Measurements from ENCODE around the gene JPH2. TPM values are rescaled to one million over a fixed set of nuclear protein-coding genes. Genes with fewer than 3 reads are reported as not detected.

JPH2 gene
- total RNA-seq, 2 experiments from 2014 or later: not detected

DNA sequence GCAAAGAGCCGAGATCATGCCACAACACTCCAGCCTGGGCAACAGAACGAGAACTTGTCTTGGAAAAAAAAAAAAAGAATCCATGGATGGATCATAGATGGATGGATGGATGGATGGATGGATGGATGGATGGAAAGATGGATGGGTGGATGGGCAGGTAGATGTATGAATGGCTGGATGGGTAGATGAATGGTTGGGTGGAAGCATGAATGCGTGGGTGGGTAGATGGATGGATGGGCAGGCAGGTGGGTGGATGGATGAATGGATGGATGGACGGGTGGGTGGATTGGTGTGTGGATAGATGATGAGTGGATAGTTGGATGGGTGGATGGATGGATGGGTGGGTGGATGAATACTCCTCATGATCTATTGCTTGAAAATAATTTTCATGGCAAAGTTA is 1.4 kb downstream of the JPH2 start:
- peaks cover 6% of the 10 kb centered on the region for H3K4me1 Mint-ChIP-seq (ENCODE audit: low read depth)
- ChIA-PET POLR2A (no interaction called here), CTCF (interaction anchor here (1.4 to 9.6 kb wide), 2 partner anchors 7 to 70 kb away, joined by 4 to 174 read pairs; no protein-coding TSS in a partner anchor)
- no peaks in the 10 kb centered on the region for H3K36me3 Mint-ChIP-seq
- H3K4me3 Mint-ChIP-seq: no peak overlapping the region
- no peak overlapping the region for H3K27ac Mint-ChIP-seq
- DNase-seq: no peak
- H3K9me3 Mint-ChIP-seq: no peaks in the 10 kb centered on the region
- intact Hi-C loops (cut with micrococcal nuclease): no loop called here
- peaks cover 47% of the 10 kb centered on the region for H3K27me3 Mint-ChIP-seq

- Mint-ChIP-seq H3K4me1 (ENCODE audit: low read depth) (peaks cover 6% of the 10 kb centered on the region), H3K36me3 (no peaks in the 10 kb centered on the region), H3K27ac (no peak overlapping the region), H3K9me3 (no peaks in the 10 kb centered on the region), H3K4me3 (no peak overlapping the region), H3K27me3 (peaks cover 39% of the 10 kb centered on the region)
- POLR2A ChIA-PET: no interaction called here
- DNase-seq: no peak
- intact Hi-C loops (cut with micrococcal nuclease): no loop called here
- CTCF ChIA-PET: no interaction called here
These were observed 3.7 kb downstream of the JPH2 start for GRCh38 chr20:44183282-44183681.

- ChIA-PET CTCF (no interaction called here), POLR2A (no interaction called here)
- H3K27ac Mint-ChIP-seq: no peak overlapping the region
- H3K27me3 Mint-ChIP-seq: peaks cover 37% of the 10 kb centered on the region
- H3K4me3 Mint-ChIP-seq: no peak overlapping the region
- H3K36me3 Mint-ChIP-seq: no peaks in the 10 kb centered on the region
- H3K4me1 Mint-ChIP-seq (ENCODE audit: low read depth): peaks cover 6% of the 10 kb centered on the region
- intact Hi-C loops (cut with micrococcal nuclease): no loop called here
- no peaks in the 10 kb centered on the region for H3K9me3 Mint-ChIP-seq
- no peak for DNase-seq
These were observed 4.1 kb downstream of the JPH2 start for GRCh38 chr20:44182863-44183262.

GRCh38 chr20:44182135-44182765 is 4.7 kb downstream of the JPH2 start:
- no peak overlapping the region for H3K27ac Mint-ChIP-seq
- H3K4me1 Mint-ChIP-seq (ENCODE audit: low read depth): peaks cover 2% of the 10 kb centered on the region
- H3K36me3 Mint-ChIP-seq: no peaks in the 10 kb centered on the region
- POLR2A ChIA-PET: no interaction called here
- H3K9me3 Mint-ChIP-seq: no peaks in the 10 kb centered on the region
- CTCF ChIA-PET: interaction anchor here (4.9 kb wide), 1 partner anchor 8 kb away, joined by 27 read pairs; no protein-coding TSS in a partner anchor
- H3K27me3 Mint-ChIP-seq: peaks cover 34% of the 10 kb centered on the region
- intact Hi-C loops (cut with micrococcal nuclease): no loop called here
- no peak for DNase-seq
- H3K4me3 Mint-ChIP-seq: no peak overlapping the region

- H3K4me3 Mint-ChIP-seq: no peak overlapping the region
- H3K4me1 Mint-ChIP-seq (ENCODE audit: low read depth): no peaks in the 10 kb centered on the region
- peaks cover 31% of the 10 kb centered on the region for H3K27me3 Mint-ChIP-seq
- no peaks in the 10 kb centered on the region for H3K36me3 Mint-ChIP-seq
- H3K9me3 Mint-ChIP-seq: no peaks in the 10 kb centered on the region
- intact Hi-C loops (cut with micrococcal nuclease): no loop called here
- POLR2A ChIA-PET: no interaction called here
- no peak for DNase-seq
- no peak overlapping the region for H3K27ac Mint-ChIP-seq
- CTCF ChIA-PET: interaction anchor here (4.9 kb wide), 1 partner anchor 8 kb away, joined by 27 read pairs; no protein-coding TSS in a partner anchor
These were observed 5.4 kb downstream of the JPH2 start for GRCh38 chr20:44181611-44182010.

DNA sequence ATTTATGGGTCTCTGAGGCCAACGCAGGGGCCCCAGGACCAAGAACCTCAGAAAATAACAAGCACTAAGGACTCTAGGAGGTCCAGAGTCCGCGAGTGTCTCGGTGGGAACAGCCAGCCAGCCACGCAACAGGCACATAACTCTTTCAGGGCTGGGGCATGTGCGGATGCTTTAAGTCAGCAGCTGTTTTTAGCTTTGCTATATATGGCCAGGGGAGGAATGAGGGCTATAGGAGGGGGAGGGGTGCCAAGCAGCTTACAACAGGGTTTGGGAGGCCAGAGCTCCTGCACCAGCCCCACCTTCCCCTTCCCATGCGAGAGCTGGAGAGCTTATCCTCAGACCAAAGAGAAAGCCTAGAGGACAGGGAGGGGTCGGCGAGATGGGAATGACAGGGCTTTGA is 6.2 kb downstream of the JPH2 start:
- no peaks in the 10 kb centered on the region for H3K36me3 Mint-ChIP-seq
- POLR2A ChIA-PET: no interaction called here
- H3K27ac Mint-ChIP-seq: no peak overlapping the region
- no peaks in the 10 kb centered on the region for H3K9me3 Mint-ChIP-seq
- H3K4me3 Mint-ChIP-seq: no peak overlapping the region
- peaks cover 27% of the 10 kb centered on the region for H3K27me3 Mint-ChIP-seq
- intact Hi-C loops (cut with micrococcal nuclease): no loop called here
- DNase-seq: no peak
- CTCF ChIA-PET: interaction anchor here (4.9 kb wide), 1 partner anchor 9 kb away, joined by 27 read pairs; no protein-coding TSS in a partner anchor
- H3K4me1 Mint-ChIP-seq (ENCODE audit: low read depth): no peaks in the 10 kb centered on the region

DNA sequence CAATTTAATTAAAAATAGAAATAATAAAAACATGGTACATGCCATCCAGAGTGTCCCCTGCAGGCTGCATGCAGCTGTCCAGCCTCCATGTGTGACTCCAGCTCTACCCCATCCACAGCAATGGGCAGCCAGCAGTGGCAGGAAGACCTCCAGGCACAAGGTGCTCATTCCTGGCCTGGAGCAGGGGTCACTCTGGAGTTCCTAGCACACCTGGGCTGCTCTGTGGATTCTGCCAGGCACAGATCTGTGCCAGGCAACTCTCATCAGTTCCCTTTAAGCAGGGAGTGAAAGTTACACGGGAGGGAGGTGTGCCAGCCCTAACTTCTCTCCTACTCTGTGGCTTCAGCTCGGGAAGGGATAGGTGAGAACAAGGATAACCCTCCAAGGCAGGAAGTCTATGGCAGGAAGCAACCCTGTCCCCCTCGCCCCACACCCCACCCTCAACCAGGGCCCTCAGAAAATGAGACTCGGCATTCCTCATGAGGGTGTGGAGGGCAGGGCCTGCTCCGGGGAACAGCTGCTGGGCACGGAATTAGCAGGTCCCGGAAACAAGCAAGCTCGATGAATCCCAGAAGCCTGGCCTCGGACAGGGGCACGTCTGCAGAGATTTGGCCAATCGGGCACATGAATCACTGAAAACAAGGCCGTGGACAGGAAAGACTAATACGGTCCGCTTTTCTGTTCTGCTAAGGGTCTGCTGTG is 10.0 kb downstream of the JPH2 start:
- H3K9me3 Mint-ChIP-seq: no peaks in the 10 kb centered on the region
- POLR2A ChIA-PET: no interaction called here
- no peaks in the 10 kb centered on the region for H3K36me3 Mint-ChIP-seq
- no peak overlapping the region for H3K4me3 Mint-ChIP-seq
- no peak for DNase-seq
- intact Hi-C loops (cut with micrococcal nuclease): no loop called here
- H3K27ac Mint-ChIP-seq: no peak overlapping the region
- CTCF ChIA-PET: interaction anchor here (0.6 to 4.9 kb wide), 3 partner anchors 13 to 61 kb away, joined by 4 to 27 read pairs (median 13); no protein-coding TSS in a partner anchor
- H3K27me3 Mint-ChIP-seq: peaks cover 13% of the 10 kb centered on the region
- no peaks in the 10 kb centered on the region for H3K4me1 Mint-ChIP-seq (ENCODE audit: low read depth)

GRCh38 chr20:44174996-44175765 is 11.8 kb downstream of the JPH2 start:
- Mint-ChIP-seq H3K9me3 (no peaks in the 10 kb centered on the region), H3K36me3 (no peaks in the 10 kb centered on the region), H3K4me1 (ENCODE audit: low read depth) (no peaks in the 10 kb centered on the region), H3K4me3 (no peak overlapping the region), H3K27ac (no peak overlapping the region), H3K27me3 (peaks cover 20% of the 10 kb centered on the region)
- ChIA-PET POLR2A (no interaction called here), CTCF (interaction anchor here (1.0 kb wide), 1 partner anchor 15 kb away, joined by 3 read pairs; no protein-coding TSS in a partner anchor)
- no peak for DNase-seq
- intact Hi-C loops (cut with micrococcal nuclease): no loop called here

DNA sequence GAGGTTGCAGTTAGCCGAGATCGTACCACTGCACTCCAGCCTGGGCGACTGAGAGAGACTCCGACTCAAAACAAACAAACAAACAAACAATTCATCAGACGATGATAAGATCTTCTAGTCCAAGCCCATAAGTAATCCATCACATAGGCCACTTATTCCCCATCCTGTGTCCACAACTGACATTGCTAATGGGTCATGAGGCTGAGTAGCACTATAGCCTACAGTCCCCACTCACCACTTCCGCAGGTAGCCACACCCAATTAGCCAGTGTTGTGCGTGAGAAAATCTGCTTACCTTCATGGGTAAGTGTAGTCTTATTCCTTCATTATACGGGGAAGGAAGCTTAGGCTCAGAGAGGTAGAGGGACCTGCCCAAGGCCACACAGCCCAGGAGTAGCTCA is 13.1 kb downstream of the JPH2 start:
- H3K4me1 Mint-ChIP-seq (ENCODE audit: low read depth): no peaks in the 10 kb centered on the region
- ChIA-PET CTCF (no interaction called here), POLR2A (no interaction called here)

DNA sequence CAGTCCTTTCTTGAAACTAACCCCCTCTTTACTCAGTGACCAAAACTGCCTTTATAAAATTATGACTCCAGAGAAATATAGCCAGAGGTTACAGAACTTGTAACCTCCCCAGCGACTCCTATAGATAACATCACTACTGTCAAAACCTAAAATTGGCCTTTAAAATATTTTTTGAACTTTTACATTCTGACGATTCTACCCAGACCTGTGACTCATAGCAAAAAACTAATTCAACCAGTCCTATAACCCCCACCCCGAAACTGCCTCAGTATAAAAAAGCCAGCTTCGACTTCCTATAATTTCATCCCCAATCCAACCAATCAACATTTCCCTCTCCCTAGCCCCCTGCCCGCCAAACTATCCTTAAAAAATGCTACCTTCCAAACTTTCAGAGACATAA is 13.9 kb downstream of the JPH2 start:
- H3K4me3 Mint-ChIP-seq: no peak overlapping the region
- H3K27ac Mint-ChIP-seq: no peak overlapping the region
- no peak for DNase-seq
- POLR2A ChIA-PET: no interaction called here
- no peaks in the 10 kb centered on the region for H3K36me3 Mint-ChIP-seq
- intact Hi-C loops (cut with micrococcal nuclease): no loop called here
- CTCF ChIA-PET: no interaction called here
- H3K27me3 Mint-ChIP-seq: peaks cover 24% of the 10 kb centered on the region
- H3K9me3 Mint-ChIP-seq: peaks cover 1% of the 10 kb centered on the region
- no peaks in the 10 kb centered on the region for H3K4me1 Mint-ChIP-seq (ENCODE audit: low read depth)

More for the DNA sequence above, 13.1 kb downstream of the JPH2 start:
- Mint-ChIP-seq H3K27ac (no peak overlapping the region), H3K36me3 (no peaks in the 10 kb centered on the region), H3K27me3 (peaks cover 23% of the 10 kb centered on the region), H3K4me3 (no peak overlapping the region), H3K9me3 (peaks cover under 1% of the 10 kb centered on the region)
- no peak for DNase-seq
- intact Hi-C loops (cut with micrococcal nuclease): no loop called here

GRCh38 chr20:44172572-44172950 is 14.4 kb downstream of the JPH2 start:
- H3K9me3 Mint-ChIP-seq: peaks cover 1% of the 10 kb centered on the region
- no peak overlapping the region for H3K4me3 Mint-ChIP-seq
- ChIA-PET POLR2A (no interaction called here), CTCF (no interaction called here)
- peaks cover 29% of the 10 kb centered on the region for H3K27me3 Mint-ChIP-seq
- H3K27ac Mint-ChIP-seq: no peak overlapping the region
- no peaks in the 10 kb centered on the region for H3K4me1 Mint-ChIP-seq (ENCODE audit: low read depth)
- no peaks in the 10 kb centered on the region for H3K36me3 Mint-ChIP-seq
- DNase-seq: no peak
- intact Hi-C loops (cut with micrococcal nuclease): no loop called here

DNA sequence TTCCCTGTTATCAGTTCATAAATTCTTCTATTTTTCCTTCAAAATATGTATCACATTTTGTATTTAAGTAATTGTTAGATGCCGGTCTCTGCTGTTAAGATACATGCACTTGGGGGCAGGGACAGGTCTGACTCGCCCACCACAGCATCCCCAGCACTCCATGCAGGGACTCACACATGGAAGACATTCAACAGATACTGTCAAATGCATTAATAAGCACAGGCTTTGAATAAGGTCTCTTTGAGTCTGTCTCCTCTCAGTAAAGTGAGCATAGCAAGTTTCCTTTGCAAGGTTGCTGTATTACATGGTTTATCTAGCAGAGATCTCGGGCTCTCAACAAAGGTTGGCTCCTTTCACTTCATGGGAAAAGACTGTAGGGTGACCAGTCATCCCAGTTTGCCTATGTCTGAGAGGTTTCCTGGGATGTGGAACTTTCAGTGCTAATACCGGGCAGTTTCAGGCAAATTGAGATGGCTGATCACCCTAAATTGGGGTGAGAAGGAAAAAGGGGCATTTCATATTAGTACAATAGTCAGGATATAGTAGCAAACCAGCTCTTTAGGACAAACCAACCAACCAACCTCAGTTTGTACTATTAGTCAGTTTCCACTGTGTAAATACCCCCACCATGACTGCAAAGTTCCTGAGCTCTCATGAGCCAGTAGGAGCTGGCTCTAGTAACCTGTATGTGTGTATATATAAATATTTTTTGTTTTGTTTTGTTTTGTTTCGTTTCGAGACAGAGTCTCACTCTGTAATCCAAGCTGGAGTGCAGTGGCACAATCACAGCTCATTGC is 15.0 kb downstream of the JPH2 start:
- H3K4me3 Mint-ChIP-seq: no peak overlapping the region
- DNase-seq: no peak
- peaks cover 1% of the 10 kb centered on the region for H3K9me3 Mint-ChIP-seq
- intact Hi-C loops (cut with micrococcal nuclease): no loop called here
- no peaks in the 10 kb centered on the region for H3K4me1 Mint-ChIP-seq (ENCODE audit: low read depth)
- H3K36me3 Mint-ChIP-seq: no peaks in the 10 kb centered on the region
- H3K27ac Mint-ChIP-seq: no peak overlapping the region
- peaks cover 29% of the 10 kb centered on the region for H3K27me3 Mint-ChIP-seq
- POLR2A ChIA-PET: no interaction called here
- CTCF ChIA-PET: no interaction called here
